Measurements from ENCODE around the gene ABCG1. TPM values are rescaled to one million over a fixed set of nuclear protein-coding genes. Genes with fewer than 3 reads are reported as not detected.

ABCG1 gene
- polyA plus RNA-seq, 1 donor from 2014 or later = 14.2 TPM

- H3K36me3 ChIP-seq (ENCODE audit: insufficient read depth, low read length) = no peaks in the 10 kb centered on the region
- TF ChIP-seq SMC3 (conservative IDR thresholded peaks at IDR 0.05; ENCODE audit: poor library complexity) (no peak), EZH2 (IDR thresholded peaks at IDR 0.05; ENCODE audit: borderline replicate concordance, insufficient read depth, low read length, poor library complexity, severe bottlenecking) (no peak), TAF1 (IDR thresholded peaks at IDR 0.05; ENCODE audit: low read depth) (no peak), EP300 (conservative IDR thresholded peaks at IDR 0.05; ENCODE audit: poor library complexity, severe bottlenecking) (no peak), REST (IDR thresholded peaks at IDR 0.05; ENCODE audit: borderline replicate concordance) (no peak), POLR2AphosphoS5 (IDR thresholded peaks at IDR 0.05) (no peak), MXI1 (conservative IDR thresholded peaks at IDR 0.05; ENCODE audit: poor library complexity, severe bottlenecking) (no peak), CTCF (IDR thresholded peaks at IDR 0.05; ENCODE audit: poor library complexity, severe bottlenecking) (no peak), RAD21 (conservative IDR thresholded peaks at IDR 0.05) (no peak)
Measured at GRCh38 chr21:42300045-42300583, 81.2 kb downstream of the ABCG1 start.

GRCh38 chr21:42300956-42301355 is 82.0 kb downstream of the ABCG1 start:
- no peak for TF ChIP-seq POLR2AphosphoS5 (IDR thresholded peaks at IDR 0.05)
- TF ChIP-seq RAD21 (conservative IDR thresholded peaks at IDR 0.05) = no peak
- TF ChIP-seq TAF1 (IDR thresholded peaks at IDR 0.05; ENCODE audit: low read depth) = no peak
- no peaks in the 10 kb centered on the region for H3K9me2 ChIP-seq (ENCODE audit: insufficient read depth, low read length)
- no peaks in the 10 kb centered on the region for H4K20me1 ChIP-seq (ENCODE audit: insufficient read depth)
- no peak overlapping the region for H3K4me3 ChIP-seq (ENCODE audit: low read length)
- H3F3A ChIP-seq (ENCODE audit: insufficient read depth, low read length, poor library complexity, severe bottlenecking) = no peaks in the 10 kb centered on the region
- no peak overlapping the region for H2AFZ ChIP-seq (ENCODE audit: low read depth, low read length)
- no peak overlapping the region for H3K9ac ChIP-seq (ENCODE audit: low read length)
- H3K79me2 ChIP-seq (replicated peaks; ENCODE audit: insufficient read depth, low read length) = no peaks in the 10 kb centered on the region
- H3K4me2 ChIP-seq (ENCODE audit: low read length) = no peak overlapping the region
- no peaks in the 10 kb centered on the region for H3K27me3 ChIP-seq (ENCODE audit: insufficient read depth, low read depth, low read length)
- H3K36me3 ChIP-seq (ENCODE audit: insufficient read depth, low read length) = no peaks in the 10 kb centered on the region
- H3K27ac ChIP-seq (ENCODE audit: low read length) = no peak overlapping the region
- no peaks in the 10 kb centered on the region for H3K9me3 ChIP-seq (ENCODE audit: low read length)

More at GRCh38 chr21:42300045-42300583, 81.2 kb downstream of the ABCG1 start:
- Histone ChIP-seq H3K27ac (ENCODE audit: low read length) (no peak overlapping the region), H3K4me2 (ENCODE audit: low read length) (no peak overlapping the region), H3K9me2 (ENCODE audit: insufficient read depth, low read length) (no peaks in the 10 kb centered on the region), H3F3A (ENCODE audit: insufficient read depth, low read length, poor library complexity, severe bottlenecking) (no peaks in the 10 kb centered on the region), H3K79me2 (replicated peaks; ENCODE audit: insufficient read depth, low read length) (no peaks in the 10 kb centered on the region), H4K20me1 (ENCODE audit: insufficient read depth) (no peaks in the 10 kb centered on the region), H3K9ac (ENCODE audit: low read length) (no peak overlapping the region), H3K27me3 (ENCODE audit: insufficient read depth, low read depth, low read length) (no peaks in the 10 kb centered on the region), H2AFZ (ENCODE audit: low read depth, low read length) (no peak overlapping the region), H3K4me3 (ENCODE audit: low read length) (no peak overlapping the region), H3K9me3 (ENCODE audit: low read length) (no peaks in the 10 kb centered on the region)
